ENCODE data around the gene FRAS1. TPM values are rescaled to one million over a fixed set of nuclear protein-coding genes. Genes with fewer than 3 reads are reported as not detected.
"Not testable (repeated sequence)": the region's sequence is repeated elsewhere in the genome, so short reads cannot be mapped to it uniquely, and the experiment has no call there.

FRAS1 gene
- total RNA-seq, 2 experiments from 2014 or later: not detected

GRCh38 chr4:78061939-78062570, 4.9 kb downstream of the FRAS1 start:
- H3K36me3 Mint-ChIP-seq (ENCODE audit: low read depth): peaks cover 3% of the 10 kb centered on the region
- H3K27ac Mint-ChIP-seq: no peak overlapping the region
- no peak for DNase-seq
- H3K4me3 Mint-ChIP-seq: no peak overlapping the region
- H3K27me3 Mint-ChIP-seq: peaks cover 59% of the 10 kb centered on the region
- CTCF ChIA-PET: no interaction called here
- H3K9me3 Mint-ChIP-seq: no peaks in the 10 kb centered on the region
- peaks cover 18% of the 10 kb centered on the region for H3K4me1 Mint-ChIP-seq
- POLR2A ChIA-PET: no interaction called here

- Mint-ChIP-seq H3K9me3 (no peaks in the 10 kb centered on the region), H3K36me3 (ENCODE audit: low read depth) (no peaks in the 10 kb centered on the region), H3K27ac (no peak overlapping the region), H3K4me1 (no peaks in the 10 kb centered on the region), H3K27me3 (peaks cover 37% of the 10 kb centered on the region), H3K4me3 (no peak overlapping the region)
- no peak for DNase-seq
- ChIA-PET CTCF (no interaction called here), POLR2A (no interaction called here)
These were observed 8.5 kb downstream of the FRAS1 start for GRCh38 chr4:78065508-78066192.

- ChIA-PET POLR2A (no interaction called here), CTCF (interaction anchor here (0.8 kb wide), 1 partner anchor 9 kb away, joined by 4 read pairs; no protein-coding TSS in a partner anchor)
- Mint-ChIP-seq H3K36me3 (ENCODE audit: low read depth) (no peaks in the 10 kb centered on the region), H3K27me3 (peaks cover 24% of the 10 kb centered on the region), H3K27ac (no peak overlapping the region), H3K4me1 (no peaks in the 10 kb centered on the region), H3K9me3 (no peaks in the 10 kb centered on the region), H3K4me3 (no peak overlapping the region)
- DNase-seq: no peak
These were observed 11.4 kb downstream of the FRAS1 start for GRCh38 chr4:78068481-78068880.

GRCh38 chr4:78069319-78069718, 12.2 kb downstream of the FRAS1 start:
- Mint-ChIP-seq H3K27me3 (peaks cover 24% of the 10 kb centered on the region), H3K9me3 (no peaks in the 10 kb centered on the region), H3K36me3 (ENCODE audit: low read depth) (no peaks in the 10 kb centered on the region), H3K4me3 (no peak overlapping the region), H3K27ac (no peak overlapping the region), H3K4me1 (no peaks in the 10 kb centered on the region)
- DNase-seq: no peak
- ChIA-PET POLR2A (no interaction called here), CTCF (no interaction called here)

GRCh38 chr4:78069859-78070258, 12.7 kb downstream of the FRAS1 start:
- no peaks in the 10 kb centered on the region for H3K36me3 Mint-ChIP-seq (ENCODE audit: low read depth)
- peaks cover 28% of the 10 kb centered on the region for H3K27me3 Mint-ChIP-seq
- H3K4me3 Mint-ChIP-seq: no peak overlapping the region
- DNase-seq: no peak
- no peak overlapping the region for H3K27ac Mint-ChIP-seq
- CTCF ChIA-PET: no interaction called here
- POLR2A ChIA-PET: no interaction called here
- no peaks in the 10 kb centered on the region for H3K9me3 Mint-ChIP-seq
- no peaks in the 10 kb centered on the region for H3K4me1 Mint-ChIP-seq

GRCh38 chr4:78070731-78071282, 13.7 kb downstream of the FRAS1 start:
- Mint-ChIP-seq H3K4me1 (no peaks in the 10 kb centered on the region), H3K27ac (no peak overlapping the region), H3K9me3 (no peaks in the 10 kb centered on the region), H3K36me3 (ENCODE audit: low read depth) (no peaks in the 10 kb centered on the region), H3K27me3 (peaks cover 28% of the 10 kb centered on the region), H3K4me3 (no peak overlapping the region)
- ChIA-PET CTCF (no interaction called here), POLR2A (no interaction called here)
- DNase-seq: no peak

GRCh38 chr4:78074759-78075158, 17.6 kb downstream of the FRAS1 start:
- Mint-ChIP-seq H3K4me1 (no peaks in the 10 kb centered on the region), H3K36me3 (ENCODE audit: low read depth) (no peaks in the 10 kb centered on the region), H3K9me3 (no peaks in the 10 kb centered on the region), H3K27ac (no peak overlapping the region), H3K4me3 (no peak overlapping the region), H3K27me3 (peaks cover 21% of the 10 kb centered on the region)
- ChIA-PET POLR2A (no interaction called here), CTCF (interaction anchor here (1.0 kb wide), 1 partner anchor 15 kb away, joined by 6 read pairs; no protein-coding TSS in a partner anchor)
- DNase-seq: no peak

- ChIA-PET POLR2A (no interaction called here), CTCF (no interaction called here)
- H3K27ac Mint-ChIP-seq: no peak overlapping the region
- H3K36me3 Mint-ChIP-seq (ENCODE audit: low read depth): no peaks in the 10 kb centered on the region
- no peaks in the 10 kb centered on the region for H3K4me1 Mint-ChIP-seq
- H3K9me3 Mint-ChIP-seq: no peaks in the 10 kb centered on the region
- no peak for DNase-seq
- H3K4me3 Mint-ChIP-seq: no peak overlapping the region
- H3K27me3 Mint-ChIP-seq: peaks cover 21% of the 10 kb centered on the region
These were observed 18.9 kb downstream of the FRAS1 start for GRCh38 chr4:78075986-78076385.

DNA sequence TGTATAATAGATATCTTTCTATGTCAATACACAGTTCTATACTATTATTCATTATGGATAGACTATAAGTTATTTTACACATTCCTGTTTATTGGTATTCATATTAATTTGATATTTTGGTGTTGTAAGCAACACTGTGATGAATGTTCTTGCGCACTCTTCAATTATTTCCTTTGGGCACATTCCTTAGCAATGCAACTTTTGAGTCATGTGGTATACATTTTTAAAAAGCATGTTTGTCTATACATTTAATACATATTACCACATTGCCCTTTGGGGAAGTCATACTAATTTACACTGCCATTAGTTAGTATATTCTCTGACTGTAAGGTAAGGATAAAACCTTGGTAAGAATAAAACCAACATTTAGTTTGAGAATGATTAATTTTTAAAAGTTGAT, 21.0 kb downstream of the FRAS1 start:
- DNase-seq: no peak
- ChIA-PET POLR2A (no interaction called here), CTCF (no interaction called here)
- peaks cover 16% of the 10 kb centered on the region for H3K27me3 Mint-ChIP-seq
- no peak overlapping the region for H3K27ac Mint-ChIP-seq
- no peak overlapping the region for H3K4me3 Mint-ChIP-seq
- no peaks in the 10 kb centered on the region for H3K36me3 Mint-ChIP-seq (ENCODE audit: low read depth)
- H3K4me1 Mint-ChIP-seq: no peaks in the 10 kb centered on the region
- H3K9me3 Mint-ChIP-seq: no peaks in the 10 kb centered on the region

GRCh38 chr4:78079726-78080430, 22.8 kb downstream of the FRAS1 start:
- DNase-seq: no peak
- Mint-ChIP-seq H3K9me3 (no peaks in the 10 kb centered on the region), H3K36me3 (ENCODE audit: low read depth) (no peaks in the 10 kb centered on the region), H3K4me3 (no peak overlapping the region), H3K27ac (no peak overlapping the region), H3K4me1 (no peaks in the 10 kb centered on the region), H3K27me3 (peaks cover 12% of the 10 kb centered on the region)
- CTCF ChIA-PET: no interaction called here
- POLR2A ChIA-PET: no interaction called here

DNA sequence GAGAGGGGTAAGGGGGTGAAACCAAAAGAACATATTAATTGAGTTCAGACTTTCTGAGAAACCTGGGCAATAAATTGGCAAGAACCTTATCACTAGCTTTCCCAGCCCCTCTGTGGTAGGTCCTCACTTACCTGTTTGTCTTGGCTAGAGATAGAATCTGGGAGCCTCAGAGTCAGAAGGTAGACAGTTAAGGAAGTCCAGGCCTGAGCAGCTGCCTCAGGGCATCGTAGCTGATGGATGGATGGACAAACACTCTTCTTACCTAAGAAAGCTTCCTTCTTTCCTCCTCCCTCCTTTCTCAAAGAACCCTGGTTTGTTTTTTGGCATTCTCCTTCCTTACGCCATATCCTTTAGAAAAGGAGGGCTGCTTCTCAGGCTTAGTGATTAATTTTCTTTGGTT, 24.4 kb downstream of the FRAS1 start:
- no peak for DNase-seq
- no peaks in the 10 kb centered on the region for H3K9me3 Mint-ChIP-seq
- ChIA-PET CTCF (no interaction called here), POLR2A (no interaction called here)
- H3K36me3 Mint-ChIP-seq (ENCODE audit: low read depth): no peaks in the 10 kb centered on the region
- H3K27me3 Mint-ChIP-seq: peaks cover 11% of the 10 kb centered on the region
- no peaks in the 10 kb centered on the region for H3K4me1 Mint-ChIP-seq
- no peak overlapping the region for H3K27ac Mint-ChIP-seq
- H3K4me3 Mint-ChIP-seq: no peak overlapping the region

DNA sequence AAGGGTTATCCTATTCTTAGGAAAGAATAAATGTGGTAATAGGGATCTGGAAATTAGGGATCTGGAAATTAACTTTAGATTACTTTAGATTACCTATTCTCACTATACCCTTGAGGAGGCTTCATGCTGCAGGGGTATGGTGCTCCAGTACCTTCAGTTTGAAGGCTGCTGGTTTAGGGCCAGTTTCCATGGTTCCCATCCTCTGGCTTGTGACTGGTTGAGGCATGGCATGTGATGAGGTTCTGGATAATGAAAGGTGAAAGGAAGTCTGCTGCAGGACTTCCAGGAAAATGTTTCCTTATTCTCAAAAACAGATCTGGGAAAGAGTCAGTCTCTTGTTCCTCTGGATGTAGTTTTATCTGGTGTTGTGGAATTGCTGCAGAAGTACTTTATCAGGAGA, 25.9 kb downstream of the FRAS1 start:
- no peak for DNase-seq
- Mint-ChIP-seq H3K4me3 (no peak overlapping the region), H3K9me3 (no peaks in the 10 kb centered on the region), H3K36me3 (ENCODE audit: low read depth) (no peaks in the 10 kb centered on the region), H3K4me1 (no peaks in the 10 kb centered on the region), H3K27me3 (peaks cover 8% of the 10 kb centered on the region), H3K27ac (no peak overlapping the region)
- POLR2A ChIA-PET: no interaction called here
- CTCF ChIA-PET: no interaction called here

- ChIA-PET CTCF (no interaction called here), POLR2A (no interaction called here)
- H3K9me3 Mint-ChIP-seq: no peaks in the 10 kb centered on the region
- no peak overlapping the region for H3K4me3 Mint-ChIP-seq
- DNase-seq: no peak
- no peak overlapping the region for H3K27ac Mint-ChIP-seq
- peaks cover 4% of the 10 kb centered on the region for H3K27me3 Mint-ChIP-seq
- H3K36me3 Mint-ChIP-seq (ENCODE audit: low read depth): no peaks in the 10 kb centered on the region
- no peaks in the 10 kb centered on the region for H3K4me1 Mint-ChIP-seq
These were observed 34.4 kb downstream of the FRAS1 start for GRCh38 chr4:78091534-78091933.

GRCh38 chr4:78092350-78092749, 35.2 kb downstream of the FRAS1 start:
- POLR2A ChIA-PET; H3K27ac Mint-ChIP-seq; H3K36me3 Mint-ChIP-seq (ENCODE audit: low read depth); H3K4me1 Mint-ChIP-seq; H3K9me3 Mint-ChIP-seq; H3K27me3 Mint-ChIP-seq; H3K4me3 Mint-ChIP-seq; DNase-seq; CTCF ChIA-PET: not testable (repeated sequence)
